Muscle of leg (tissue), 11 donors: ENCODE results near the gene ETNK2. TPM values are rescaled to one million over a fixed set of nuclear protein-coding genes. Genes with fewer than 3 reads are reported as not detected.
A peak's percentile ranks its signal among the peaks of the same experiment; 100 is the strongest.

Experiments
- DNase-seq: peaks from one replicate; pipeline ENCODE4 v3.0.0; 2013
- H3K27ac ChIP-seq: one replicate; pipeline ENCODE4 v1.5.1; 2013; ENCODE audit warnings: mild to moderate bottlenecking, low read length, control low read depth
- H3K27me3 ChIP-seq: one replicate; pipeline ENCODE4 v1.6.1; 2013; ENCODE audit warnings: low read length; ENCODE audit not compliant: control insufficient read depth, insufficient read depth
- H3K36me3 ChIP-seq: one replicate; pipeline ENCODE4 v1.6.1; 2013; ENCODE audit warnings: low read length; ENCODE audit not compliant: control insufficient read depth, insufficient read depth
- H3K4me1 ChIP-seq: one replicate; pipeline ENCODE4 v1.6.1; 2013; ENCODE audit warnings: low read length; ENCODE audit not compliant: control insufficient read depth, insufficient read depth
- H3K4me3 ChIP-seq: one replicate; pipeline ENCODE4 v1.5.1; 2013; ENCODE audit warnings: low read length, control low read depth
- H3K9me3 ChIP-seq: replicated peaks from 2 replicates; pipeline ENCODE4 v1.6.1; 2013; ENCODE audit warnings: low read depth, low read length; ENCODE audit not compliant: control insufficient read depth
- WGBS: methylation state at CpG from one replicate; pipeline ENCODE4 v1.1.5; 2013; ENCODE audit warnings: missing lambda C conversion rate; ENCODE audit not compliant: insufficient coverage; 5-methylcytosine and 5-hydroxymethylcytosine counted together
- polyA plus RNA-seq, 8 donors: library from polyadenylated mRNA; unstranded; fragments of 120-200 nt; gene quantifications; one replicate each; pipeline versions ENCODE4 v1.2.1 to v1.2.3, GENCODE V29; 2013; ENCODE audit warnings: inconsistent platforms in 1 of 8, low replicate concordance in 1 of 8; ENCODE audit not compliant: insufficient read length in 8 of 8, insufficient read depth in 1 of 8
- total RNA-seq: library from RNA; stranded (reverse); fragments of 120-200 nt; gene quantifications from one replicate; pipeline ENCODE4 v1.2.4, GENCODE V29; 2013

The ETNK2 gene
- total and polyA plus RNA-seq, 9 donors, result 2.1 to 6.1 (median 3.7) TPM

- WGBS, result 68% methylated on average over 2 of the region's 2 CpGs
- H3K4me1 ChIP-seq, result no peaks in the 10 kb centered on the region
- no peaks in the 10 kb centered on the region for H3K27me3 ChIP-seq
- no peaks in the 10 kb centered on the region for H3K9me3 ChIP-seq
- H3K4me3 ChIP-seq, result no peak overlapping the region
- no peak overlapping the region for H3K27ac ChIP-seq
- no peak for DNase-seq
- no peaks in the 10 kb centered on the region for H3K36me3 ChIP-seq
These were observed 15.0 kb downstream of the ETNK2 start for GRCh38 chr1:204136814-204137213.

- H3K4me1 ChIP-seq, result peaks cover 24% of the 10 kb centered on the region
- no peaks in the 10 kb centered on the region for H3K27me3 ChIP-seq
- H3K36me3 ChIP-seq, result no peaks in the 10 kb centered on the region
- WGBS, result 73% methylated on average over 3 of the region's 11 CpGs
- H3K27ac ChIP-seq, result no peak overlapping the region
- no peak overlapping the region for H3K4me3 ChIP-seq
- H3K9me3 ChIP-seq, result no peaks in the 10 kb centered on the region
- no peak for DNase-seq
These were observed 17.7 kb downstream of the ETNK2 start for GRCh38 chr1:204134103-204134502.

GRCh38 chr1:204132718-204133117 lies 19.1 kb downstream of the ETNK2 start:
- Histone ChIP-seq H3K27ac (no peak overlapping the region), H3K36me3 (no peaks in the 10 kb centered on the region), H3K27me3 (no peaks in the 10 kb centered on the region), H3K4me1 (peaks cover 31% of the 10 kb centered on the region), H3K9me3 (no peaks in the 10 kb centered on the region), H3K4me3 (no peak overlapping the region)
- no CpG with 5 or more reads among the region's 6 CpGs for whole genome bisulfite sequencing
- no peak for DNase-seq

GRCh38 chr1:204131978-204132377 lies 19.9 kb downstream of the ETNK2 start:
- 90% methylated on average over 3 of the region's 4 CpGs for WGBS

GRCh38 chr1:204130981-204131892 lies 20.6 kb downstream of the ETNK2 start:
- Histone ChIP-seq H3K36me3 (peaks cover under 1% of the 10 kb centered on the region), H3K4me3 (no peak overlapping the region), H3K27me3 (no peaks in the 10 kb centered on the region), H3K4me1 (peaks cover 37% of the 10 kb centered on the region), H3K9me3 (no peaks in the 10 kb centered on the region), H3K27ac (no peak overlapping the region)
- peak; percentile 48 for DNase-seq
- WGBS, result 33% methylated on average over 1 of the region's 11 CpGs

More at GRCh38 chr1:204131978-204132377, 19.9 kb downstream of the ETNK2 start:
- H3K27me3 ChIP-seq, result no peaks in the 10 kb centered on the region
- no peaks in the 10 kb centered on the region for H3K9me3 ChIP-seq
- H3K27ac ChIP-seq, result no peak overlapping the region
- H3K4me3 ChIP-seq, result no peak overlapping the region
- H3K36me3 ChIP-seq, result no peaks in the 10 kb centered on the region
- DNase-seq, result no peak
- H3K4me1 ChIP-seq, result peaks cover 32% of the 10 kb centered on the region

GRCh38 chr1:204130178-204130577 lies 21.7 kb downstream of the ETNK2 start:
- 81% methylated on average over 4 of the region's 4 CpGs for WGBS
- Histone ChIP-seq H3K27ac (no peak overlapping the region), H3K27me3 (no peaks in the 10 kb centered on the region), H3K9me3 (no peaks in the 10 kb centered on the region), H3K4me1 (peaks cover 40% of the 10 kb centered on the region), H3K4me3 (no peak overlapping the region), H3K36me3 (peaks cover 6% of the 10 kb centered on the region)
- DNase-seq, result no peak

- no peaks in the 10 kb centered on the region for H3K9me3 ChIP-seq
- H3K27me3 ChIP-seq, result no peaks in the 10 kb centered on the region
- peaks cover 43% of the 10 kb centered on the region for H3K4me1 ChIP-seq
- no peak overlapping the region for H3K4me3 ChIP-seq
- WGBS, result 23% methylated on average over 16 of the region's 29 CpGs
- H3K27ac ChIP-seq, result no peak overlapping the region
- H3K36me3 ChIP-seq, result peaks cover 16% of the 10 kb centered on the region
- peak; percentile 78 for DNase-seq
These were observed 22.6 kb downstream of the ETNK2 start for GRCh38 chr1:204128964-204129896.

- H3K4me1 ChIP-seq, result peaks cover 46% of the 10 kb centered on the region
- no peak overlapping the region for H3K27ac ChIP-seq
- H3K36me3 ChIP-seq, result peaks cover 23% of the 10 kb centered on the region
- no peak for DNase-seq
- WGBS, result 83% methylated on average over 2 of the region's 4 CpGs
- no peak overlapping the region for H3K4me3 ChIP-seq
- no peaks in the 10 kb centered on the region for H3K9me3 ChIP-seq
- H3K27me3 ChIP-seq, result no peaks in the 10 kb centered on the region
These were observed 23.3 kb downstream of the ETNK2 start for GRCh38 chr1:204128464-204128963.

- no peaks in the 10 kb centered on the region for H3K27me3 ChIP-seq
- H3K36me3 ChIP-seq, result peaks cover 31% of the 10 kb centered on the region
- WGBS, result 87% methylated on average over 3 of the region's 5 CpGs
- no peaks in the 10 kb centered on the region for H3K9me3 ChIP-seq
- H3K27ac ChIP-seq, result no peak overlapping the region
- H3K4me1 ChIP-seq, result peaks cover 52% of the 10 kb centered on the region
- DNase-seq, result peak; percentile 58
- no peak overlapping the region for H3K4me3 ChIP-seq
These were observed 24.1 kb downstream of the ETNK2 start for GRCh38 chr1:204127597-204128242.
